GM19452 (cell line): ENCODE data around the gene AFDN.

Experiments
- ATAC-seq: cut with Tn5 transposase; IDR thresholded peaks from one replicate; pipeline ENCODE4 v1.9.1; 2021; ENCODE audit not compliant: unreplicated experiment

Gene AFDN

GRCh38 chr6:167817016-167817415 is 9.7 kb upstream of the AFDN start:
- ATAC-seq = no peak

- ATAC-seq = no peak
These were observed 9.0 kb upstream of the AFDN start for GRCh38 chr6:167817729-167818128.

- no peak for ATAC-seq
These were observed 7.1 kb upstream of the AFDN start for GRCh38 chr6:167819576-167819975.

GRCh38 chr6:167820681-167821080 is 6.0 kb upstream of the AFDN start:
- no peak for ATAC-seq

GRCh38 chr6:167824591-167825331 is 1.9 kb upstream of the AFDN start:
- no peak for ATAC-seq

GRCh38 chr6:167825332-167826229 is 1.1 kb upstream of the AFDN start:
- no peak for ATAC-seq

- ATAC-seq = peak; percentile 73
These were observed 348 bp upstream of the AFDN start for GRCh38 chr6:167826230-167826895.

- ATAC-seq = peak; percentile 27
These were observed 1.0 kb downstream of the AFDN start for GRCh38 chr6:167827583-167828324.

- no peak for ATAC-seq
These were observed 1.7 kb downstream of the AFDN start for GRCh38 chr6:167828325-167828956.

GRCh38 chr6:167829513-167829912 is 2.8 kb downstream of the AFDN start:
- ATAC-seq = no peak

- ATAC-seq = no peak
These were observed 4.6 kb downstream of the AFDN start for GRCh38 chr6:167831281-167831828.

- peak; percentile 60 for ATAC-seq
These were observed 6.0 kb downstream of the AFDN start for GRCh38 chr6:167832497-167833395.

GRCh38 chr6:167833396-167833763 is 6.7 kb downstream of the AFDN start:
- peak; percentile 3 for ATAC-seq

GRCh38 chr6:167835260-167835659 is 8.5 kb downstream of the AFDN start:
- no peak for ATAC-seq

GRCh38 chr6:167836721-167837120 is 10.0 kb downstream of the AFDN start:
- no peak for ATAC-seq

- no peak for ATAC-seq
These were observed 11.6 kb downstream of the AFDN start for GRCh38 chr6:167838207-167838748.

GRCh38 chr6:167839343-167839742 is 12.6 kb downstream of the AFDN start:
- no peak for ATAC-seq

GRCh38 chr6:167839755-167840154 is 13.0 kb downstream of the AFDN start:
- no peak for ATAC-seq

GRCh38 chr6:167840160-167840525 is 13.4 kb downstream of the AFDN start:
- no peak for ATAC-seq
